ENCODE results near the gene PPP1R14C.

Gene PPP1R14C

DNA sequence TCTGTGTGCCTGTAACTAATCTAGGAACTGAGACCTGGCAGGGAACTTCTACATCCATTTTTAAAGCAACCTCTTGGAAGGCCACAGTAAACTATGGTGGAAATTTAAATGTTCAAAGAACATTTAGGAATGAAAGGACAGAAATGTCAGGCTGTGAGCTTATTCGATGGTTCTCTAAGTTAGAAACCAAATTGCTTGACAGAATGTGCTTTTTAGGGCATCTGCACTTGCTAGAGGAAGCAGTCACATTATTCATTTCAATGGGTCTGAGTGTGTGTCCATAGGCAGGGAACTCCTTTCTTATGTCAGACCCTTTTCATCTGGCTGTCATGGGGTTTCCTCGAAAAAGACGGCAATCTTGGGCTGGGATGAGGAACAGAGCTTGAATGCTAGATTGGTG is 84.4 kb downstream of the PPP1R14C start:
- DNase-seq = no peak

DNA sequence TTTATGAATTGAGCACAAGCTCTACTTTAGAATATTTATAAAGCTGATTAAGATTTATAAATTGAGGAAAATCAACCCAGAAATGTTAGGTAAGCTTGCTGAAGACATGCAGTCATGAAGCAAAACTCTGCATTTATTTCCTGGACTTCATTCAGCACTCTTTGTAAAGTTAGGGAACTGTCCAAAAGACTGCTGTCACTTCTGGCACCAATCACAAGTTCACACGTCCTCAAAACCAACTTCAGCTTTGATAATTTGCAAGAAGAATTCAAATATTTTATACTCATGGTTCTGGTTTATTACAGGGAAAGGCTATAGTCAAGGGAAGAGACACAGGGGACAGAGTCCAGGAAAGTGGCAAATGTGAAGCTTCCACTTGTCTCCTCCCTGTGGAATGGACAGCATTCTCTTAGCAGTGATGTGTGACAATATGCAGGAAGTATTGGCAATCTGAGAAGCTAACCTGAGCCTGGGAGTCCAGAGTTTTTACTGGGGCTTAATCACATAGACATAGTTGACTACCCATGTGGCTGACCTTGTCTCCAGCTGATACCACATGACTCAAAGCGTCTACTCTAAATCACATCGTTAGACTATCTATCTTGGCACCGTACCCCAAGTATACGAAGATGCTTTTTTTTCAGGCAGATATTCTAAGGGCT is 85.4 kb downstream of the PPP1R14C start:
- no peak for DNase-seq

DNA sequence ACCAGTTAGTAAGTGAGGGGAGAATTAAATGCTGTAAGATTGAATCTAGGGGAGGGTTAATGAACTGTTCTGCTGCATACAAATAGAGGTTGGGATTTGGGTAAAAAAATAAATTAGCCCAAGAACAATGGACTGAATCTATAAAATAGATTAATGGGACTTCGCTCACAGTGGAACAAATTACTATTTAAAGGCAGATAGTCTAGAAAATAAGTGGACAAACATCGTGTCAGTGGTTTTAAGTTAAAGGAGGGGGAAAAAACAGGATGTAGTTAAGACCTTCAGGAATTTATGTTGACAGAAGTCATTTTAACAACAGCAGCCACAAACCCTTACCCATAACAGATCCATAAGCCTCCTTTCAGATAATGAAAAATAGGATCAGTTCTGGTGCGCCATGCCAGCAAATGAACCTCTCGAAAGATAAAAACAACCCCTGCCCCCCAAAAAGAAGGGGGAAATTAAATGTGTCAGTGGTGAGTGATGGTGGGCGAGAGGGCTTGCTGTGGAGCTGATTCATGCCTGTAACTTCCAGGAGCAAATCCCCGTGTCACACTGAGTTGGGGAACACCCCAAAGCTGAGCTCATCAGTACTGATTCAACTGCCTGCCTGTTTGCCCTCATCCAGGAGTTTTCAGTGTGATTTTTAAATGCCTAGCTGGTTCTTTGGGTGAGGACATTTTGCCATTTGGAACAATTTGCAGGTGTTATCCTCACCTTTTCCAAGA is 86.8 kb downstream of the PPP1R14C start:
- DNase-seq = no peak

DNA sequence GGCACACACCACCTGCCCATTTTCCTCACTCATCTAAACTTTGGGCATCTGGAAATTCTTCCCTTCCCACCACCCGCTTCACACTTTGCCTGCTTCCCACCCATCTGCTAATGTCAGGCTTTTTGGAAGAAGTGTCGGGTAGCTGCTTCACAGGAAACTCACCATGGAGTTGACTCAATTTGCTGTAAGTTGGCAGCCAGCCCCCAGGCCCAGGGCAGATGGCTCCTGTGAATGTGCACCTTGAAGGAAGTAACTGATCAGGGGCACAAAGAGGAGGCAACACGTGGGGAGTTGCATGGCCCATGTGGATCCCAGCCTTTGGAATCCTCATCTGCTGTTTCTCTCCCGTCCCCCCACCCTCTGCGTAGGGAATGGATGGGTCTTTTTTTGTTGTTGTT is 87.3 kb downstream of the PPP1R14C start:
- no peak for DNase-seq

DNA sequence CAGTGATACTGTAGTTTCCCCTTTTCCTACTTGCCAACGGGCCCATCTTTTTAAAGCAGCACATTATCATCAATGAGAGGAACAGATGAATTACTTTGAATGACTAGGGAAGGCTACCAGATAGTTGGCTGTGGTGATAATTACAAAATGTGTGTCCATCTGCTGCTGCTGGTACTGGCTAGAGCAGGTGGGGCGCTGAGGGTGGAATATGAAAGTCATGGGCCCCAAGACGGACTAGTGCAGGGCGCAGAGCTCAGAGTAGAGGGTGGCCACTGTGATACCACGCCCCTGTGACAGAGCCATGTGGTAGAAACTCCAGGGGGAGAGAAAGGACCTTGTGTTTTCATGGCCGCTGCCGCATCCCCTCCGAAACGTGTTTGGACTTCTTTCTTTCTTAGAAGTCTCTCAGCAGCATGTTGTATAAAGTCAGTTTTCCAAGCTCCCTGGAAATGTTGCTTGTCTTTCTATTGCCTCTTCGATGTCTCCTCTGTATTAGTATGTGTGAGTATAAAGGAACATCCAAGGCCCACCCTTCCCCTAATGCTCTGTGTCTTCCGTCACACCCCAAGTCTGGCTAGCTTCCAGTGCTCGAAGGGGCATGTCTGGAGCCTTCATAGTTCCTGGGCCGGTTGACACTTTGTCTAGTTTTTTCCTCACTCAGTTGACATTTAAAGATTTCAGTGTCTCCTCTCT is 88.1 kb downstream of the PPP1R14C start:
- no peak for DNase-seq

DNA sequence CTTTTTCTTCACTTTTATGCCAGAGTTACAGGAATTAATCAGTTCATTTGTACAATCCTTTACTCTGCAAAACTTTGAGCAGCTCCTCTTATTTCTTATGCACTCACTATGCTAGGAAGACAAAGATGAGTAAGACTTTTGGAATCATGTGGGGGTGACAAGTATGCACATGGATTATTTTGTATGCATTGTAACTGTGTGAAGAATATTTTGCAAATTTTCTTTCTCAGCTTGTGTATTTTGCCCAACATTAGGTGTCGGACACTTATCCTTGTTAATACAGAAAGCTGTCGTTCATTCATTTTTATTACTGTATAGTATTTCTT is 88.6 kb downstream of the PPP1R14C start:
- no peak for DNase-seq

DNA sequence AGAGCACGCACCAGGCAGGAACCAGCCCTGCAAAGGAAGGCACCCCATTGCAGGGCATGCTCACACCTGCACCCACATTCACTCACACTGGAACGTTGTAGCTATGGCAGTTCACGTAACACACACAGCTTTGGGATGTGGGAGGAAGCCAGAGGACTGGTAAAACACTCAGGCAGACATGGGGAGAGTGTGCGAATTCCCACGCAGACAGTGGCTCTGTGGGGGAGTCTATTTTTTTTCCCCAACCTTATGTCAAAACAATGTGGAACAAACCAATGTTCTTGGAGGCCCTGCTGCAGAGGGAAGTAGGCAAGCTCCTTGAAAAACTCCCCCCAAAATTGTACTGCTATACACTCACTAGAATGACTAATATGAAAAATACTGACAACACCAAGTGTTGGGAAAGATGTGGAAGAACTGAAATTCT is 91.0 kb downstream of the PPP1R14C start:
- DNase-seq = no peak

DNA sequence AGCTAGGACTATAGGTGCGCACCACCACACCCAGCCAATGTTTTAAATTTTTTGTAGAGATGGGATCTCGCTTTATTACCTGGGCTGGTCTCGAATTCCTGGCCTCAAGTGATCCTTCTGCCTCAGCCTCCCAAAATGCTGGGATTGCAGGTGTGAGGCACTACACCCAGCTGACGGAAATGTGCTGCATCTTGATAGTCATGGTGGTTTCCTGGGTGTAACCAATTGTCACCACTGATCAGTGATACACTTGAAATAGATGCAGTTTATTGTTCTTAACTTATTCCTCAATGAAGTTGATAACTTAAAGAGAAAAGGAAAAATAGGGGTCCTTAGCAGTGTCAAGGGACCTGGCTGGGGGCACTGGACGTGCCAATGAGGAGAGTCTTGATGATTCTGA is 92.4 kb downstream of the PPP1R14C start:
- no peak for DNase-seq

DNA sequence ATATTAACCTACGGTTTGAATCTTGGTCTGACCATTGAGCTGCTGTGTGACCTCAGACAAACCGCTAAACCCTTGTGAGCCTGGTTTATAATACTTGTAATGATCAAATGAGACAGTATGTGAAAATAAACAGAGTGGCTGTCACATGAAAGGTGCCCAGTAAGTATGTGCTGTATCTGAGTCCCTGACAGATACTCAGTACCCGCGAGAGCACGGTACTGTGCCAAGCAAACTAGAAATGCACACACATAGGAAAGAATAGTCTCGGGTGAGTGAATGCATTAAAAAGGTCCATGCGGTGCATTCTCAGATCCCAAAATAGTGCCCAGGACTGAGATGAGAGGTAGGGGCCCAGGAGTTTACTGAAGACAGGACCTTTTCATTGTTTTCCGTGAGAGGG is 93.3 kb downstream of the PPP1R14C start:
- no peak for DNase-seq

DNA sequence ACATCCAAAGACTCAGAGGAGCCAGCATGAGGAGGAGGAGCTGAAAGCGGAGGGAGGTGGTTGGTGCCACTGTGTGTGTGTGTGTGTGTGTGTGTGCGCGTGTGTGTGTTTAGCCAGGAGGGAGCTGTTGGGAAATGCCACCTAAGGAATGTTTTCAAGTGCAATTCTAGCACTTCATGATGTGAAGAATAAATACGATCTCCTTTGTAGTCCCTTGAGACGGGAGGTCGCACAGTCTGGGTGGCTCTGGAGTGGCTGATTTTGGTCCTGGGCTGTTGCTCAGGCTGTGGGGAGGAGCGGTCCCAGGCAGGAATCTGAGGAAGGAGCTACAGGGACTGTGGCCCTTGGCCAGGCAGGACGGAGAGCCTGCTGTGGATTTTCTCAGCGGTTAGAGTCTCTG is 93.7 kb downstream of the PPP1R14C start:
- DNase-seq = no peak

DNA sequence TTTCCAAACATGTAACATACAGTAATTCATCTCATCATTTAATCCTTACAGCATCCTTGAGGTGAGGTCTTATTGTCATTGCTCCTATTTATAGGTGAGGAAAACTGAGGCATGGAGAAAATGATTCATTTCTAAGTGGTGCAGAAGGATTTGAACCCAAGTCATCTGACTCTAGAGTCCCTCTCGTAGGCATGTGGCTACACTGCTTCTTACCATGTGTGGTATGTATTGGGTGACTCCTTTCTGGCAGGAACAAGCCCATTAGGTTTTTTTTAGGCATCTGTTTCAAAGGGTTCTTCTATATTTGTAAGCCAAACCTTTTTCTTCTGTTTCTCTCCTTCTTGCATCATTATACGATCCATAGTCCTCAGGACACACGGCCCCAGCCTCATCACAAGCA is 94.8 kb downstream of the PPP1R14C start:
- DNase-seq = no peak

DNA sequence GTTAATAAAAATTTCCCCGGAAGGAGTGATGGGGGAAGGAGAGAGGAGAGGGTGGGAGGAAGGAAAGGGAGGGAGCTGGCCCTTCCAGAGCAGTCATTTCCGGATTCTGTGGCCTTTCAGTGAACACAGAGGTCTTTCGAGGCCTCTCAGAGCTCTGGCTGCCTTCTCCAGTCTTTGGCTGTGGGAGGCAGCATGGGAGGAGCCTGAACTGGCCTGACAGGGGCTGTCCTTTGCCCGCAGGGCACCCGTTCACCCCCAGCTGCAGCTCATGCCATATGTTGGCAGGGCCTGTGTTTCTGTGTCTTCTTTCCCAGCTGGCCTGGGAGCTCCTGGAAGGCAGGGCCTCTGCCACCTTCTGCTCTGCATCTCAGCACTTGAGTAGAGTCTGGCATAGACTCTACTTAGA is 95.5 kb downstream of the PPP1R14C start:
- no peak for DNase-seq

DNA sequence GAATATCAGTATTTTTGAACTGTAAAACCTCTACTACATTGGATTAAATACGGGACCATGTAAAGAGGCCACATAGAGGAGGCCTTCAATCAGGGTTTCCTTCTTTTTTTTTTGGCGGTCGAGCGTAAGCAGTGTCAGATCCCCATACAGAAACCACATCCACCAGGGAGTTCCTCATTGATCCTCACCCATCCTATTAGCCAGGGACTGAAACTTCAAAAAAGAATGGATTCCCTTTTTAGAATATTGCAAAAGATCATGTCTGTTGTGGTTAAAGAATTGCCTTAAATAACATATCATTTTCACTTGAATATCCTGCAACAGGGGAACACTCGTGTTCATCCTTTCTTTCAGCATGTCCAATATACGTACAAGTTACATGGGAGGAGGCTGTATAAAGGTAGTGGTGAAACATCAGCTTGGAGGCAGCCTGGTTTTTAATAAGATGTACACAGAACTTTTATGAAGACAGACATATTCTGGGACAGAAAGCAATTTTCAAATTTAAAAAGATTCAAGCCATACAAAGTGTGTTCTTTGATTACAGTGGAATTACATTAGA is 96.1 kb downstream of the PPP1R14C start:
- DNase-seq = no peak

DNA sequence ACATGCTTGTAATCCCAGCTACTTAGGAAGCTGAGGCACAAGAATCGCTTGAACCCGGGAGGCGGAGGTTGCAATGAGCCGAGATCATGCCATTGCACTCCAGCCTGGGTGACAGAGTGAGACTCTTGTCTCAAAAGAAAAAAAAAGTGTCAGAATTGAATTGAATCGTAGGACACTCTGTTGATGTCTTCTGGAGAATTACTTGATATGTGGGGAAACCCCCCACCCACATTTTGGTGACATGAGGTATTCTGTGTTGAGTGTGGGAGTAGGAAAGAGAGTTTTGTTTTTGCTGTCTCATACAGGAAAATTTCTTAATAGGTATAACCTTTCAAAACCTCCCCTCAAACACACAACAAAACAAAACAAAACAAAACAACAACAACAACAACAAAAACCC is 98.9 kb downstream of the PPP1R14C start:
- DNase-seq = peak; percentile 47

DNA sequence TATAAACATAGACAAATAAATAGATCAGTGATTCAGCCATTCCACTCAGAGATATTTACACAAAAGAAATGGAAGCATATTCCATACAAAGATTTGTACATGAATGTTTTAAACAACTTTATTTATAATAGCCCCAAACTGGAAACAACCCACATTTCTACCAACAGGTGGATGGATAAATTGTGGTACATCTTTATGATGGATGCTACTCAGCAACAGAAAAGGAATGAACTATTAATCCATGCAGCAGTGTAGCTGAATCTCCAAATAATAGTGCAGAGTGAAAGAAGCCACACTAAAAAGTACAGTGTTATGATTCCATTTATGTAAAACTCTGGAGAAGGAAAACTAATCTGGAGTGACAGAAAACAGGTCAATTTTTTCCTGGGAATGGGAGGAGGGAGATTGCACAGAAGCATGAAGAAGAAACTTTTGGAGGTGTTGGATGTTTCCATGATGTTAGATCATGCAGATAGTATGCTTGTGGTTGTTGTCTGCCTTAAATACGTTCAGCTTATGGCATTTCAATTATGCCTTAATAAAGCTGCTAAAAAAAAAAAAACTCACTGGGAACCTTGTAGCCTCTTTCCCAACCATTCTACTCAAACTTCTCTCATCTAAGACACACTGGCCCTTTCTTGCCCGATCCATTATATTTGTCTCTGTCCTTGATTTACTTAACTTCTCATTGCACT is 100.9 kb downstream of the PPP1R14C start:
- DNase-seq = no peak

DNA sequence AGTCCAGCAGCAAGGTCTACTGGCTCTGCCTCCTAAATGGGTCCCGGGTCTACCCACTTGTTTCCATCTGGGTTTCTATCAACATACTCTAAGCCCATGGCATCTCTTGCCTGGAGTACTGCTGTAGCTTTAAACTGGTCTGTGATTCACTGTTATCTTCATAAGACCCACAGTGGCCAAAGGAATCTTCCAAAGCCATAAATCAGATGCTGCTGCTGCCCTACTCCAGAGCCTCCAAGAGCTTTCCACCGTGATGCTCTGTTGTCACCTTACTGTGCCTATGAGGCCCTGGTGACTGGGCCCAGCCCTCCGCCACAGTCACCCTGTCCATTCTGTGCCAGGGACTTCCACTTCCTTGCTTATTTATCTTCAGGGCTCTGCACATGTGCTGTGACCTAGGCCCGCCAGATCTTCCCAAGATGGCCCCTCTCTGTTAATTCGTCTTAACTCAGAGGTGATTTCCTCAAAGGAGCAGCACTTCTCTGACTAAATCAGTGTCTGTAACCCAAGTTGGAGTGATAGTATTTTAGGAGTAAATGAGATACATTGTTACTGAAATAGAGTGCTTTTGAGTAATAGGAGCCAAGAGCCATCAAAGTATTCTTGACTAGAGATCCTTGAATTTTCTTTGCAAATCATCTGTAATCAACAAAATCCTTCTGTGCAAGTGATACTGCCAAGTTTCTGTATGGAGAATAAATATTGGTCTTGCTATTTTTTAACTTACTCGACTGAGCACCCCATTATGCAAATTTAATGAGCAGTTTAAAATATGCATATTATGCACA is 102.5 kb downstream of the PPP1R14C start:
- DNase-seq = no peak

DNA sequence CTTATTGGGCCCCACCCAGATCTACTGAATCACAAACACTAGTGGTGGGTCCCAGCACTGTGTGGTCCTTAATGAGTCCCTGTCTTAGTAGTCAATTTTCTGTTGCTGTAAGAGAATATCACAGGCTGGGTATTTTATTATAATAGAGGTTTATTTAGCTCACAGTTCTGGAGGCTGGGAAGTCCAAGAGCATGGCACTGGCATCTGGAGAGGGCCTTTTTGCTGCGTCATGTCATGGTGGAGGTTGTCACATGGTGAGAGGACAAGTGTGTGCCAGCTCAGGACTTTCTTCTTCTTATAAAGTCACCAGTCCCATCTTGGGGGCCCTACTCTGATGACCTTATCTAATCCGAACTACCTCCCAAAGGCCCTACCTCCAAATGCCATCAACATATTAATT is 105.0 kb downstream of the PPP1R14C start:
- no peak for DNase-seq

DNA sequence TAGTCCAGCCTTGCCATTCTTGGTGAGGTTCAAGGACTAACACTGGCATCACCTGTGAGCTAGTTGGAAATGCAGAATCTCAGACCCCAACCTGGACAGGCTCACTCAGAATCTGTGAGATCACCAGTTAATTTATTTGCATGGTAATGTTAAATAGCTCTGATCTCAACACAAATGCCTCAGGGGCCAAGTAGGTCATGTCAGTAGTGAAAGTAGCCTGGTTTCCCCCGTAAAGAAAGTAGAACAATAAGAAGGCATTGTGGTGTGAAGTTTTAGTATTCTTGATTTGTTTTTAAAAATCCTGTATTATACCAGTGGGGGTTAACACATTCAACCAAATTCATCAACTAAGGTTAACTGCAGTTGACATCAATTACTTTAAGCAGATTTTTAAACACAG is 105.5 kb downstream of the PPP1R14C start:
- DNase-seq = no peak

DNA sequence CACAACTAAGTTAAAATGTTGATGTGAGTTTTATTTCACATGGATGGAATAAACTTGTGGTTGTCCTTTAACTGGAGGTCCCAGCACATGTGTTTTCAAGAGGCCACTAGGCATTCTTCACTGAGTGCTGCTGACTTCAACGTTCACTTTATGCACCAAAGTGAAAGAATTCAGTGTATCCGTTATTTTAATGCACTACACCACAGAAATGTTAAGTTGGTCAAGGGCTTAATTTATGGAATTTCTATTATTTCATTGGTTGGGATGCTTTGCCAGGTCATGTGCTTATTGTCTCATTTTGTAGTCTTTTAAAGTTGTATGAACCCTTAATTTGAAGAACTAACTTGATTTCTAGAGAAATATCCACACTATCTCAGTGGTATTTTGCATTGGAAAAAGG is 106.4 kb downstream of the PPP1R14C start:
- DNase-seq = no peak

DNA sequence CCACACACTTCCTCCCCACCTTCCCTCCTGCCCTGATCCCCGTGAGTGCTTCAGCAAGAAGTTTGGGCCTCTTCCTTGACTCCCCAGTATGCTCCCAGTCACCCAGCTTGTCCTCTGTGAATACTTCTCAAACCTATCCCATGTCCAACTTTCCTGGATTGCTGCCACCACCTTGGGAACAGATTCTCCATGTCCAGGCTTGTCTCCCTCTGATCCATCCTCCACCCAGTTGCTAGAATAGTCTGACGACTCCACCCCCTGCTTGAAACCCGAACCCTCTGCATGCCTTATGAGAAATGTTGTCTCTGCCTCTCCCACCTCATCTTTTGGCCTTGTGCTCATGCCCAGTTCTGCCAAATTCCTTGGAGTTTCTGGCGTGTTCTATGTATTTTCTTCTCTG is 108.0 kb downstream of the PPP1R14C start:
- no peak for DNase-seq

DNA sequence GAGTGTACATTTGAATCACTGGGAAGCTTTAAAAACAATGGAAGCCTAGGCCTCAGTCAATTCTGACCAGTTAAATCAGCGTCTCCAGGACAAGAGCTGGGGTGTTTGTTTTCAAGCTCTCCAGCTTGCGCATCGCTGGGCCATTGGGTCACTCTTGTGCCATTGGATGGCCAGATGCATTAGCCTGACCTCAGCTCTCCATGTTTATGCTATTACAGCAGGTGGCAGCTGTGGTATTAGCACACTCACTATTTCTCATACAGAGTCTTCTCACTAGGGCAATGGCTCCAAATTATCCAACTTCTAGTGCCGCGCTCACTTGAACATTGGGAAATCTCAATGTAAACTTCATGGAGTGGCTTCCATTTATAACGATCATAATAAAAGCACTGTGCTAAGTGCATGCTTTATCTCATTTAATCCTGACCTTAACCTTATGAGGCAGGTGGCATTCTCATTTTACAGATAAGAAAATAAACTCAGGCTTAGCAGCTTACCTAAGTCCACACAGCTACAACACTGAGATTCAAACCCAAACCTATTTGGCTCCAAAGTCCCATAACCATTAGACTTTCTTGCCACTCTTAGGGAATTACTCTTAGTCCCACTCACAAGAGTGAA is 108.8 kb downstream of the PPP1R14C start:
- no peak for DNase-seq
